Effector memory CD8-positive, alpha-beta T cell (primary cell): ENCODE measurements around the gene AKAP4.

Source experiments
- ATAC-seq: fragments of 150-1000 bp; cut with Tn5 transposase; replicated peaks from 2 replicates; pipeline ENCODE4 v1.10.0; 2021; ENCODE audit warnings: mild to moderate bottlenecking, moderate library complexity
- DNase-seq, 3 experiments: peaks; one replicate each; pipeline ENCODE4 v3.0.0; 2021
- H3K27ac Mint-ChIP-seq, 2 donors: one replicate each; pipeline ENCODE4 v1.8.0; 2022; ENCODE audit warnings: mild to moderate bottlenecking in 2 of 2, mixed read lengths in 2 of 2, moderate library complexity in 2 of 2
- H3K27me3 Mint-ChIP-seq, 2 donors: one replicate each; pipeline ENCODE4 v1.8.0; 2022; ENCODE audit warnings: mixed read lengths in 2 of 2
- H3K36me3 Mint-ChIP-seq: one replicate; pipeline ENCODE4 v1.8.0; 2022; ENCODE audit warnings: mild to moderate bottlenecking, moderate library complexity, mixed read lengths; ENCODE audit not compliant: insufficient read depth
- H3K4me1 Mint-ChIP-seq, 2 donors: one replicate each; pipeline ENCODE4 v1.8.0; 2022; ENCODE audit warnings: low read depth in 2 of 2, mixed read lengths in 2 of 2
- H3K4me3 Mint-ChIP-seq, 2 donors: one replicate each; pipeline ENCODE4 v1.8.0; 2022; ENCODE audit warnings: mild to moderate bottlenecking in 2 of 2, mixed read lengths in 2 of 2, moderate library complexity in 2 of 2
- H3K9me3 Mint-ChIP-seq, 2 donors: one replicate each; pipeline ENCODE4 v1.8.0; 2022; ENCODE audit warnings: mixed read lengths in 2 of 2
- total RNA-seq, 9 experiments: gene quantifications; one replicate each; lab custom pipeline; 2026; lab: John Stamatoyannopoulos, UW

Gene AKAP4, protein sequence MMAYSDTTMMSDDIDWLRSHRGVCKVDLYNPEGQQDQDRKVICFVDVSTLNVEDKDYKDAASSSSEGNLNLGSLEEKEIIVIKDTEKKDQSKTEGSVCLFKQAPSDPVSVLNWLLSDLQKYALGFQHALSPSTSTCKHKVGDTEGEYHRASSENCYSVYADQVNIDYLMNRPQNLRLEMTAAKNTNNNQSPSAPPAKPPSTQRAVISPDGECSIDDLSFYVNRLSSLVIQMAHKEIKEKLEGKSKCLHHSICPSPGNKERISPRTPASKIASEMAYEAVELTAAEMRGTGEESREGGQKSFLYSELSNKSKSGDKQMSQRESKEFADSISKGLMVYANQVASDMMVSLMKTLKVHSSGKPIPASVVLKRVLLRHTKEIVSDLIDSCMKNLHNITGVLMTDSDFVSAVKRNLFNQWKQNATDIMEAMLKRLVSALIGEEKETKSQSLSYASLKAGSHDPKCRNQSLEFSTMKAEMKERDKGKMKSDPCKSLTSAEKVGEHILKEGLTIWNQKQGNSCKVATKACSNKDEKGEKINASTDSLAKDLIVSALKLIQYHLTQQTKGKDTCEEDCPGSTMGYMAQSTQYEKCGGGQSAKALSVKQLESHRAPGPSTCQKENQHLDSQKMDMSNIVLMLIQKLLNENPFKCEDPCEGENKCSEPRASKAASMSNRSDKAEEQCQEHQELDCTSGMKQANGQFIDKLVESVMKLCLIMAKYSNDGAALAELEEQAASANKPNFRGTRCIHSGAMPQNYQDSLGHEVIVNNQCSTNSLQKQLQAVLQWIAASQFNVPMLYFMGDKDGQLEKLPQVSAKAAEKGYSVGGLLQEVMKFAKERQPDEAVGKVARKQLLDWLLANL
- 0 reads per million in 9 experiments for total RNA-seq

GRCh38 chrX:50200907-50201306 is at the start of gene AKAP4:
TSS of gene AKAP4 (minus strand) at chrX:50201007. CDS start at chrX:50200889, 118 bp downstream.
- Mint-ChIP-seq H3K27me3 (peaks cover 11 to 25% of the 10 kb centered on the region in 2 donors), H3K36me3 (peaks cover 9% of the 10 kb centered on the region), H3K4me1 (peaks cover 0 to 3% of the 10 kb centered on the region in 2 donors), H3K27ac (no peak within 1 kb of the TSS), H3K9me3 (no peaks in the 10 kb centered on the region), H3K4me3 (no peak within 1 kb of the TSS)
- no peak for DNase-seq
- ATAC-seq: no peak

GRCh38 chrX:50211510-50211909 is 10.7 kb upstream of the AKAP4 start:
- Mint-ChIP-seq H3K4me3 (no peak overlapping the region), H3K27ac (no peak overlapping the region), H3K27me3 (no peaks in the 10 kb centered on the region), H3K36me3 (no peaks in the 10 kb centered on the region), H3K4me1 (no peaks in the 10 kb centered on the region), H3K9me3 (no peaks in the 10 kb centered on the region)
- no peak for ATAC-seq
- no peak for DNase-seq

DNA sequence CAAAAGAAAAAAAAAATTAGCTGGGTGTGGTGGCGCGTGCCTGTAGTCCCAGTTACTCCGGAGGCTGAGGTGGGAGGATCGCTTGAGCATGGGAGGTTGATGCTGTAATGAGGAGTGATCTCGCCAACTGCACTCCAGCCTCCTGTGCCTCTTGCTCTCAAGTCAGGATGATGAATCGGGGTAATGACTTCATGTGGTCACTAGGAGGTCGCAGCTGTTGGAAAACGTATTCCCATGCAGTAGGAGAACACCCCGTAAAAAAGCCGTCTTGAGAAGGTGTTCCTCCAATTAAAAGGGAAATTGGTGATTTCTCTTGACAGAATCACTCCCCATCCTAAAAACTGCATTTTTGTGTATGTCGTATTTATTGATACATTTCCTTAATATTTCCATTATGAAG is 5.9 kb upstream of the AKAP4 start:
- H3K9me3 Mint-ChIP-seq: no peaks in the 10 kb centered on the region
- no peak overlapping the region for H3K4me3 Mint-ChIP-seq
- H3K27me3 Mint-ChIP-seq: no peaks in the 10 kb centered on the region
- H3K27ac Mint-ChIP-seq: no peak overlapping the region
- no peak for DNase-seq
- H3K36me3 Mint-ChIP-seq: peaks cover 9% of the 10 kb centered on the region
- peaks cover 0 to 3% of the 10 kb centered on the region in 2 donors for H3K4me1 Mint-ChIP-seq
- ATAC-seq: no peak

DNA sequence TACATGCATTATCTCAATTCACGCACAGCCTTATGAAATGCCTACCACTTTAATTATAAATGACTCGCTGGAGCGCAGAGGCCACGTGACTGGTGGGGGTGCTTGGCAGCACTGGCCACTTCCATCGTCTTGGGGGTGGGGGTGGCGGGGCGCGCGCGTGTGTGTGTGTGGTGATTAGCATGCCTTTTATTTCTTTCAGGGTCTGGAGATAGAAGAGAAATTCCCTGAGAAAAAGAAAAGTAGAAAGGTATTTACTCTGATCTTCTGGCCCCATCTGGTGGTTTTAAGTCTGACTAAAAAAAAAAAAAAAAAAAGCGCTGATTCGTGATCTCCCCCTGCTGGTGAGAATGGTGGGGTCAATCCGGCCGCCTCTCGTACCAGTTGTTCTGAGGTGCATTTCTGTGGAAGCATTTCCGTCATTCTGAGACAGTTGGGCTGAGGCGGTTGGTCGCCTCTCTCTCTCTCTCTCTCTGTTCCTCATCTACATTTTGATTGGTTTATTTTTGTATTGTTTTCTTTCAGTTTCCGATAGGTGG is 3.6 kb upstream of the AKAP4 start, which contains the start of gene CCNB3:
Gene CCNB3, plus strand, starts transcription at position 402 of the 536 bp plus-strand sequence. CDS start 80,399 bp downstream, outside the sequence.
- DNase-seq: peak; percentile 55 to 59 (median 58)
- H3K4me3 Mint-ChIP-seq: peak within 1 kb of the TSS; percentile 65 to 84
- peak within 1 kb of the TSS; percentile 86 to 88 for H3K27ac Mint-ChIP-seq
- peak; percentile 97 for ATAC-seq
- H3K4me1 Mint-ChIP-seq: peaks cover 0 to 3% of the 10 kb centered on the region in 2 donors
- H3K36me3 Mint-ChIP-seq: peaks cover 9% of the 10 kb centered on the region
- no peaks in the 10 kb centered on the region for H3K9me3 Mint-ChIP-seq
- peaks cover 0 to under 1% of the 10 kb centered on the region in 2 donors for H3K27me3 Mint-ChIP-seq

- Mint-ChIP-seq H3K4me1 (peaks cover 0 to 3% of the 10 kb centered on the region in 2 donors), H3K36me3 (peaks cover 9% of the 10 kb centered on the region), H3K27me3 (peaks cover 11 to 13% of the 10 kb centered on the region in 2 donors), H3K9me3 (no peaks in the 10 kb centered on the region), H3K27ac (no peak overlapping the region), H3K4me3 (no peak overlapping the region)
- ATAC-seq (no peak), DNase-seq (no peak)
These were observed 1.7 kb upstream of the AKAP4 start for GRCh38 chrX:50202539-50202938.

DNA sequence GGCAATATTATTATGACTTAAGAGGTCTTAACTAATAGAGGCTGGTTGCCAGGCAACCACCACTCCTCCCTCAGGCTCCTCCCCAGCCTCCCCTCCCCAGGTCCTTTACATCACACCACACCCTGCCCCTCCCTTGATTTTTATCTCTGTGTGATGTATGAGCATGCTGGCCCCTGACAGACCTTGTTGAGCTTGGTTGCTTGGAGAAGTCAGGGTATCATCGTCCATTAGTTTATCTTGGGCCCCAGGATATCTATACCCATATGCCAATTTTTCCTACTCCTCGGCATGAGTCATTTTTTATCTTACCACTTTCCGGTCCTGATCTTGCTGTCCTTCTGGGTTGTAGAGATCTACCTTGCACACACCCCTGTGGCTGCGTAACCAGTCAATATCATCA is 2.5 kb downstream of the AKAP4 start:
- peaks cover 0 to 1% of the 10 kb centered on the region in 2 donors for H3K4me1 Mint-ChIP-seq

DNA sequence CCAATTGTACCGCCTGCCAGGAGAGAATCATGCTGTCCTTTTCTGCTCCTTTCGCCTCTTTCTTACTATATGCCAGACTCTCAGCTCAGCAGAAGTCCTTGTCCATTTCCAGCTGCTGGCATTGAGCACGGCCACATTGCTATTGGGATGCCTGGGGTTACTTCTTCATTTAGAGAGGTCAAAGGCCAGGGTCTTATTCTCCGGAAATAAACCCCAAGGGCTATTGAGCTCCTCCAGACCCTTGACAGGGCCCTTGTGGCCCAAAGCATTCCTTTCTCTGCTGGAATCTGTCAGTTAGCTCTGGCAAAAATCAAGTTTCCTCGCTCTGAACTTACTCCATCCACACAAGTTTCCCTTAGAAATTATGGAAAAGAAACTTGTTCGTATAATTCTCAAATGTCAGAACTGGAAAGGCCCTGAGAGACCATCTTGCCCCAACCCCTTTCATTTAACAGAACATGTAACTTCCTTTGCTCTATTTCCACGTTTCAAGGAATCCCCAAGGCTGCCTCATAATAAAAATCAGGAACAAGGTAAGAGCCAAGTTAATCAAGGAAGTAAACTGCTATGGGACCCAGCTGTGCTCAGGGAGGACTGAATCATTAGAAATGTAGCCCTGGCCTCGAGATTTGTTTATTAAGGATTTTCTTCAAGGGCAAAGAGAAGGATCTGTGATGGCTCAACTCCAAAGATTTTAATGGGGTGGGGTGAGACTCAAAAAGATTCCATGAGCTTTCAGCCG is 11.8 kb downstream of the AKAP4 start:
- no peak for ATAC-seq
- no peaks in the 10 kb centered on the region for H3K9me3 Mint-ChIP-seq

More for the DNA sequence above, 2.5 kb downstream of the AKAP4 start:
- H3K27me3 Mint-ChIP-seq: peaks cover 11 to 32% of the 10 kb centered on the region in 2 donors
- no peak overlapping the region for H3K4me3 Mint-ChIP-seq
- no peaks in the 10 kb centered on the region for H3K9me3 Mint-ChIP-seq
- ATAC-seq (no peak), DNase-seq (no peak)
- no peak overlapping the region for H3K27ac Mint-ChIP-seq
- H3K36me3 Mint-ChIP-seq: peaks cover under 1% of the 10 kb centered on the region

DNA sequence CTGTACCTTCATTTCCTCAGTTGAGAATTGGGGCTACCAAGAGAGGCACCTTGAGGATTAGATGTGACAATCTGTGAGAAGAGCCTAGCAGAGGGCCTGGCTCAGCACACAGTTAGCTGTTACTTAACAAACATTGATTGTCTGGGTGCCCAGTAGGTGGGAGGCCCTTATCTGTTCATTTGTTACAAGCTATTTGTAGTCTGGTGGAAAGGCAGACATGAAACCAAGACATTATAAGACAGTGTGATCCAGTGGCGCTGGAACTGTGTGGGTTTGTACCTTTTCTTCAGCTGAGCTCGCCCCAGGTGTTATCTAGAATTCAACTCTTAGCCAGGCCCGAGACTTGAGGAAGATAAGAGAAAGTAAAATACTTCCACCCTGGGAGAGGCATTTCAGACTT is 16.9 kb downstream of the AKAP4 start:
- Mint-ChIP-seq H3K27me3 (no peaks in the 10 kb centered on the region), H3K27ac (no peak overlapping the region), H3K4me1 (no peaks in the 10 kb centered on the region), H3K4me3 (no peak overlapping the region), H3K36me3 (no peaks in the 10 kb centered on the region), H3K9me3 (no peaks in the 10 kb centered on the region)
- DNase-seq (no peak), ATAC-seq (no peak)

More for the DNA sequence above, 11.8 kb downstream of the AKAP4 start:
- Mint-ChIP-seq H3K4me3 (no peak overlapping the region), H3K27me3 (peaks cover 5 to 20% of the 10 kb centered on the region in 2 donors), H3K27ac (no peak overlapping the region), H3K36me3 (no peaks in the 10 kb centered on the region), H3K4me1 (no peaks in the 10 kb centered on the region)
- no peak for DNase-seq

- Mint-ChIP-seq H3K4me3 (no peak overlapping the region), H3K4me1 (no peaks in the 10 kb centered on the region), H3K27ac (no peak overlapping the region), H3K36me3 (no peaks in the 10 kb centered on the region), H3K27me3 (no peaks in the 10 kb centered on the region), H3K9me3 (no peaks in the 10 kb centered on the region)
- DNase-seq (no peak), ATAC-seq (no peak)
These were observed 20.5 kb downstream of the AKAP4 start for GRCh38 chrX:50180073-50180940.

- Mint-ChIP-seq H3K36me3 (no peaks in the 10 kb centered on the region), H3K4me3 (no peak overlapping the region), H3K4me1 (no peaks in the 10 kb centered on the region), H3K27ac (no peak overlapping the region), H3K27me3 (no peaks in the 10 kb centered on the region), H3K9me3 (no peaks in the 10 kb centered on the region)
- DNase-seq (no peak), ATAC-seq (no peak)
These were observed 31.1 kb downstream of the AKAP4 start for GRCh38 chrX:50169717-50170116.

- H3K4me1 Mint-ChIP-seq: no peaks in the 10 kb centered on the region
- no peaks in the 10 kb centered on the region for H3K9me3 Mint-ChIP-seq
- no peaks in the 10 kb centered on the region for H3K27me3 Mint-ChIP-seq
- no peak overlapping the region for H3K27ac Mint-ChIP-seq
- H3K4me3 Mint-ChIP-seq: no peak overlapping the region
- DNase-seq (no peak), ATAC-seq (no peak)
- no peaks in the 10 kb centered on the region for H3K36me3 Mint-ChIP-seq
These were observed 32.5 kb downstream of the AKAP4 start for GRCh38 chrX:50168241-50168687.

- Mint-ChIP-seq H3K27me3 (no peaks in the 10 kb centered on the region), H3K9me3 (no peaks in the 10 kb centered on the region), H3K4me3 (no peak overlapping the region), H3K27ac (no peak overlapping the region), H3K36me3 (no peaks in the 10 kb centered on the region), H3K4me1 (no peaks in the 10 kb centered on the region)
- ATAC-seq (no peak), DNase-seq (no peak)
These were observed 33.4 kb downstream of the AKAP4 start for GRCh38 chrX:50167366-50167765.
